ENCODE data around the gene SSTR5.

GRCh38 chr16:1033128-1033679, 39.3 kb upstream of the SSTR5 start:
- TF ChIP-seq CTCF (IDR thresholded peaks at IDR 0.05) (no peak), EZH2 (IDR thresholded peaks at IDR 0.05; ENCODE audit: borderline replicate concordance, insufficient read depth, low read depth, low read length, poor library complexity, severe bottlenecking) (no peak)

Data from B cell (primary cell).